IMR-90 (cell line): Measurements from ENCODE around the gene BORA. TPM values are rescaled to one million over a fixed set of nuclear protein-coding genes. Genes with fewer than 3 reads are reported as not detected.

Source experiments
- ATAC-seq: fragments of 200-7000 bp; cut with Tn5 transposase; 2 replicates; pipeline ENCODE4 v1.9.1; 2020; ENCODE audit warnings: low read depth, mild to moderate bottlenecking, moderate library complexity
- BruUV-seq: library from RNA; stranded (reverse); fragments of 400-500 nt; replicated peaks from 2 replicates; lab custom pipeline; 2021; lab: Mats Ljungman, UMichigan
- CTCF ChIA-PET: fragments of 300-600 bp; formaldehyde crosslinking; extraction: SDS; loops from one replicate; lab custom pipeline; 2021; ENCODE audit warnings: antibody characterized with exemption; lab: Yijun Ruan, JAX
- POLR2A ChIA-PET: fragments of 300-600 bp; sonication (Branson Sonifier 250); formaldehyde crosslinking; loops from one replicate; lab custom pipeline; 2022; ENCODE audit warnings: antibody characterized with exemption; ENCODE audit not compliant: unreplicated experiment; lab: Charles Lee
- DNase-seq: peaks from one replicate; pipeline ENCODE4 v3.0.0; 2013
- H2AFZ ChIP-seq: replicated peaks from 2 replicates; pipeline ENCODE3; 2013; ENCODE audit warnings: low read length, mild to moderate bottlenecking; ENCODE audit not compliant: poor library complexity
- H2AK5ac ChIP-seq: 2 replicates; pipeline ENCODE4 v1.6.1; 2013; ENCODE audit warnings: low read depth, low read length, inconsistent platforms
- H2AK9ac ChIP-seq: replicated peaks from 2 replicates; pipeline ENCODE3; 2013; ENCODE audit warnings: mild to moderate bottlenecking, low read depth, low read length, moderate library complexity; ENCODE audit not compliant: poor library complexity
- H2BK120ac ChIP-seq: 2 replicates; pipeline ENCODE4 v1.6.1; 2013; ENCODE audit warnings: low read depth, low read length, inconsistent platforms
- H2BK15ac ChIP-seq: 3 replicates; pipeline ENCODE4 v1.6.1; 2013; ENCODE audit warnings: low read depth, low read length, inconsistent platforms
- H2BK20ac ChIP-seq: 2 replicates; pipeline ENCODE4 v1.6.1; 2013; ENCODE audit warnings: low read depth, mild to moderate bottlenecking, inconsistent platforms, low read length, moderate library complexity
- H2BK5ac ChIP-seq: 2 replicates; pipeline ENCODE4 v1.6.1; 2013; ENCODE audit warnings: mild to moderate bottlenecking, low read depth, low read length, inconsistent platforms; ENCODE audit not compliant: poor library complexity, severe bottlenecking
- H3K14ac ChIP-seq: replicated peaks from 2 replicates; pipeline ENCODE4 v1.6.1; 2013; ENCODE audit warnings: low read depth, low read length, inconsistent platforms
- H3K18ac ChIP-seq: 2 replicates; pipeline ENCODE4 v1.6.1; 2013; ENCODE audit warnings: low read depth, low read length, control low read depth
- H3K23ac ChIP-seq: 2 replicates; pipeline ENCODE4 v1.6.1; 2013; ENCODE audit warnings: low read depth, low read length, inconsistent platforms
- H3K27ac ChIP-seq: 2 replicates; pipeline ENCODE4 v1.5.1; 2013; ENCODE audit warnings: mild to moderate bottlenecking, control low read depth, low read length; ENCODE audit not compliant: insufficient read depth
- H3K27me3 ChIP-seq: 2 replicates; pipeline ENCODE4 v1.6.1; 2013; ENCODE audit warnings: low read length; ENCODE audit not compliant: control insufficient read depth, insufficient read depth
- H3K36me3 ChIP-seq: 2 replicates; pipeline ENCODE4 v1.6.1; 2013; ENCODE audit warnings: low read length, mixed read lengths; ENCODE audit not compliant: control insufficient read depth, insufficient read depth
- H3K4ac ChIP-seq: 2 replicates; pipeline ENCODE4 v1.6.1; 2013; ENCODE audit warnings: low read depth, low read length, inconsistent platforms
- H3K4me1 ChIP-seq: 2 replicates; pipeline ENCODE4 v1.6.1; 2013; ENCODE audit warnings: low read length, mixed read lengths; ENCODE audit not compliant: control insufficient read depth, insufficient read depth
- H3K4me2 ChIP-seq: 2 replicates; pipeline ENCODE4 v1.6.1; 2013; ENCODE audit warnings: low read depth, mild to moderate bottlenecking, control low read depth, low read length, moderate library complexity
- H3K4me3 ChIP-seq: 2 replicates; pipeline ENCODE4 v1.5.1; 2013; ENCODE audit warnings: low read depth, mild to moderate bottlenecking, control low read depth, low read length, moderate library complexity; ENCODE audit not compliant: insufficient read depth
- H3K56ac ChIP-seq: 2 replicates; pipeline ENCODE4 v1.6.1; 2013; ENCODE audit warnings: low read length, inconsistent platforms; ENCODE audit not compliant: insufficient read depth; ENCODE audit errors: extremely low read depth
- H3K79me1 ChIP-seq, 2 experiments: 2 replicates each; pipeline ENCODE4 v1.6.1; 2013; ENCODE audit warnings: low read length in 2 of 2, inconsistent platforms in 1 of 2, low read depth in 1 of 2
- H3K9ac ChIP-seq: 2 replicates; pipeline ENCODE4 v1.6.1; 2013; ENCODE audit warnings: low read depth, low read length, control low read depth
- H3K9me1 ChIP-seq: 2 replicates; pipeline ENCODE4 v1.6.1; 2013; ENCODE audit warnings: low read length, inconsistent platforms; ENCODE audit not compliant: insufficient read depth
- H3K9me3 ChIP-seq: 2 replicates; pipeline ENCODE4 v1.6.1; 2013; ENCODE audit warnings: low read length; ENCODE audit not compliant: control insufficient read depth, insufficient read depth
- H4K20me1 ChIP-seq: 2 replicates; pipeline ENCODE4 v1.6.1; 2013; ENCODE audit warnings: low read length, inconsistent platforms; ENCODE audit not compliant: insufficient read depth
- H4K5ac ChIP-seq: 2 replicates; pipeline ENCODE4 v1.6.1; 2013; ENCODE audit warnings: mild to moderate bottlenecking, low read depth, low read length, control low read depth
- H4K8ac ChIP-seq, 2 experiments: 2 replicates each; pipeline ENCODE4 v1.6.1; 2013; ENCODE audit warnings: low read depth in 2 of 2, low read length in 2 of 2, control low read depth in 1 of 2, inconsistent platforms in 1 of 2
- H4K91ac ChIP-seq: 2 replicates; pipeline ENCODE4 v1.6.1; 2013; ENCODE audit warnings: low read depth, low read length, inconsistent platforms; ENCODE audit not compliant: insufficient read depth
- BHLHE40 ChIP-seq: fragments of 150-350 bp; IDR thresholded peaks from 2 replicates; pipeline ENCODE4 v1.6.1; 2016; ENCODE audit warnings: mild to moderate bottlenecking, low read depth, low read length
- CEBPB ChIP-seq: IDR thresholded peaks from 2 replicates; pipeline ENCODE4 v1.6.1; 2012; ENCODE audit warnings: low read depth, low read length, improper control_type of control experiment
- CHD1 ChIP-seq: IDR thresholded peaks from 2 replicates; pipeline ENCODE4 v1.6.1; 2012; ENCODE audit warnings: low read depth, low read length, improper control_type of control experiment
- CTCF ChIP-seq: conservative IDR thresholded peaks from 2 replicates; pipeline ENCODE4 v1.5.1; 2012; ENCODE audit warnings: mild to moderate bottlenecking, low read depth, low read length, improper control_type of control experiment
- ELK1 ChIP-seq: fragments of 150-350 bp; IDR thresholded peaks from 2 replicates; pipeline ENCODE4 v1.6.1; 2016; ENCODE audit warnings: low read depth, mild to moderate bottlenecking, low read length, moderate library complexity, borderline replicate concordance
- FOS ChIP-seq: fragments of 150-350 bp; IDR thresholded peaks from 2 replicates; pipeline ENCODE4 v1.6.1; 2016; ENCODE audit warnings: low read depth, low read length
- MAFK ChIP-seq: IDR thresholded peaks from 2 replicates; pipeline ENCODE4 v1.6.1; 2012; ENCODE audit warnings: low read depth, low read length, improper control_type of control experiment
- MAZ ChIP-seq: IDR thresholded peaks from 2 replicates; pipeline ENCODE4 v1.6.1; 2012; ENCODE audit warnings: low read depth, mild to moderate bottlenecking, low read length, improper control_type of control experiment, moderate library complexity, borderline replicate concordance
- MXI1 ChIP-seq: IDR thresholded peaks from 2 replicates; pipeline ENCODE4 v1.6.1; 2012; ENCODE audit warnings: low read depth, mild to moderate bottlenecking, low read length, moderate library complexity, borderline replicate concordance
- NFE2L2 ChIP-seq: fragments of 150-350 bp; IDR thresholded peaks from 2 replicates; pipeline ENCODE4 v1.6.1; 2016; ENCODE audit warnings: low read depth, mild to moderate bottlenecking, low read length
- POLR2A ChIP-seq: IDR thresholded peaks from 2 replicates; pipeline ENCODE4 v1.6.1; 2012; ENCODE audit warnings: mild to moderate bottlenecking, low read depth, low read length
- RAD21 ChIP-seq: IDR thresholded peaks from 2 replicates; pipeline ENCODE4 v1.6.1; 2012; ENCODE audit warnings: low read length, improper control_type of control experiment
- RCOR1 ChIP-seq: IDR thresholded peaks from 2 replicates; pipeline ENCODE4 v1.6.1; 2012; ENCODE audit warnings: mild to moderate bottlenecking, low read length, improper control_type of control experiment; ENCODE audit not compliant: insufficient replicate concordance
- RFX5 ChIP-seq: IDR thresholded peaks from 2 replicates; pipeline ENCODE4 v1.8.0; 2012; ENCODE audit warnings: low read depth, mild to moderate bottlenecking, low read length, moderate library complexity
- SMC3 ChIP-seq: fragments of 150-350 bp; IDR thresholded peaks from 2 replicates; pipeline ENCODE4 v1.6.1; 2016; ENCODE audit warnings: low read depth, mild to moderate bottlenecking, antibody characterized with exemption, low read length, moderate library complexity
- WGBS, 2 experiments: methylation state at CpG; one replicate each; pipeline versions ENCODE4 v1.1.5 to v1.1.7; 2013; ENCODE audit warnings: missing lambda C conversion rate in 2 of 2; ENCODE audit not compliant: insufficient read length in 1 of 2; ENCODE audit errors: extremely low coverage in 2 of 2; 5-methylcytosine and 5-hydroxymethylcytosine counted together
- dilution Hi-C: fragments of 300-500 bp; cut with HindIII; formaldehyde crosslinking; loops from one replicate; pipeline ENCODE4 v1.14.3; 2018; ENCODE audit warnings: low sequenced_read_pairs; ENCODE audit not compliant: unreplicated experiment
- in situ Hi-C: fragments of 300-500 bp; cut with MboI; formaldehyde crosslinking; loops from 3 replicates; pipeline ENCODE4 v1.14.3; 2019; ENCODE audit warnings: low sequenced_read_pairs, inconsistent platforms, mixed read lengths
- intact Hi-C: fragments of 100-400 bp; cut with micrococcal nuclease; formaldehyde crosslinking; loops from 2 replicates; pipeline ENCODE4 v1.10.0; 2022
- polyA plus RNA-seq, 3 experiments: library from polyadenylated mRNA; depleted of rRNA; stranded (reverse); fragments of >200 nt; gene quantifications; 2 replicates each; pipeline ENCODE4 v1.2.3, GENCODE V29; 2012; ENCODE audit warnings: low replicate concordance in 1 of 3
- total RNA-seq: library from RNA; depleted of rRNA; stranded (reverse); fragments of >200 nt; gene quantifications from 2 replicates; pipeline ENCODE4 v1.2.3, GENCODE V29; 2012
- TF ChIP-seq, protein P1 (sequence below): fragments of 150-350 bp; IDR thresholded peaks from 2 replicates; pipeline ENCODE4 v1.6.1; 2017; ENCODE audit warnings: mild to moderate bottlenecking, antibody characterized with exemption, low read length, low read depth

Gene BORA
- total and polyA plus RNA-seq, 2 of the 4 experiments (the other 2 are of a cell fraction): 4.0 to 12.2 TPM

DNA sequence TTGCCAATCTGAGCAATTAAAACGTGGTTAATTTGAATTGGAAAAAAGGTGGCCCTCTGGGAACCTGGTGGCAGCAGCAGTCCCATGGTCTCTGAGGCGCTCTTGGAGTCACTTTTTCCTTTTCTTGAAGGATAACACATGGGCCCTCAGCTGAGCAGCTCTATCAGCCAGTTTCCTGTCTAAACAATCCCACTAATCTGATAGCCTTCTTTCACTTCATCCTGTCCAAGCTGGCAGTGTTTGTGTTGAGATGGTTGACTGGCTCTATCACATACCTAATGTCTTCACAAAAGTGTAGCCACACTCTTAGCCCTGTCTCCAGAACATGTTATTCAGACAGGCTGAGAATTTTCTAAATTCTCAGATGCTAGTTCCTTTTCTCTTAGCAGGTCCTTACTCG, 10.9 kb upstream of the BORA start:
- H4K5ac ChIP-seq: no peak overlapping the region
- no peak overlapping the region for H2AK5ac ChIP-seq
- H3K4me1 ChIP-seq: no peaks in the 10 kb centered on the region
- no peak overlapping the region for H3K4ac ChIP-seq
- H3K9me1 ChIP-seq: no peaks in the 10 kb centered on the region
- intact Hi-C loops: no loop called here
- CTCF ChIA-PET: no interaction called here
- peaks cover 14% of the 10 kb centered on the region for H3K36me3 ChIP-seq
- H3K56ac ChIP-seq: no peak overlapping the region
- H4K91ac ChIP-seq: no peak overlapping the region
- POLR2A ChIA-PET: no interaction called here
- peaks cover 37 to 46% of the 10 kb centered on the region in 2 experiments for H3K79me1 ChIP-seq
- no peak overlapping the region for H4K8ac ChIP-seq
- H3K27me3 ChIP-seq: no peaks in the 10 kb centered on the region
- H3K4me3 ChIP-seq: no peak overlapping the region
- 100% methylated on average over 1 of the region's 3 CpGs; no CpG with 5 or more reads in 1 of the 2 experiments for WGBS, 2 experiments
- H2BK15ac ChIP-seq: no peak overlapping the region
- no peaks in the 10 kb centered on the region for H3K9me3 ChIP-seq
- no peak overlapping the region for H3K14ac ChIP-seq
- H2AFZ ChIP-seq: no peak overlapping the region
- H2BK5ac ChIP-seq: no peak overlapping the region
- no peak overlapping the region for H2AK9ac ChIP-seq
- no peak overlapping the region for H2BK20ac ChIP-seq
- DNase-seq: no peak
- H3K27ac ChIP-seq: no peak overlapping the region
- H3K9ac ChIP-seq: no peak overlapping the region
- dilution Hi-C loops: no loop called here
- no peaks in the 10 kb centered on the region for H4K20me1 ChIP-seq
- H3K23ac ChIP-seq: no peak overlapping the region
- TF ChIP-seq, protein P1, sequence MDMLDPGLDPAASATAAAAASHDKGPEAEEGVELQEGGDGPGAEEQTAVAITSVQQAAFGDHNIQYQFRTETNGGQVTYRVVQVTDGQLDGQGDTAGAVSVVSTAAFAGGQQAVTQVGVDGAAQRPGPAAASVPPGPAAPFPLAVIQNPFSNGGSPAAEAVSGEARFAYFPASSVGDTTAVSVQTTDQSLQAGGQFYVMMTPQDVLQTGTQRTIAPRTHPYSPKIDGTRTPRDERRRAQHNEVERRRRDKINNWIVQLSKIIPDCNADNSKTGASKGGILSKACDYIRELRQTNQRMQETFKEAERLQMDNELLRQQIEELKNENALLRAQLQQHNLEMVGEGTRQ: no peak
- TF ChIP-seq NFE2L2 (no peak), SMC3 (no peak), POLR2A (no peak), CEBPB (no peak), CHD1 (no peak), MAZ (no peak), BHLHE40 (no peak), RAD21 (no peak), ELK1 (no peak), RFX5 (no peak), MXI1 (no peak), CTCF (no peak), MAFK (no peak), RCOR1 (no peak), FOS (no peak)
- H3K4me2 ChIP-seq: no peak overlapping the region
- in situ Hi-C loops: no loop called here
- no peak overlapping the region for H3K18ac ChIP-seq
- no peak for ATAC-seq
- BruUV-seq: no TSS peak
- no peak overlapping the region for H2BK120ac ChIP-seq
